ENCODE measurements around the gene MRGPRE. TPM values are rescaled to one million over a fixed set of nuclear protein-coding genes. Genes with fewer than 3 reads are reported as not detected.

The MRGPRE gene
- total RNA-seq, 1 experiment from 2014 or later = not detected

DNA sequence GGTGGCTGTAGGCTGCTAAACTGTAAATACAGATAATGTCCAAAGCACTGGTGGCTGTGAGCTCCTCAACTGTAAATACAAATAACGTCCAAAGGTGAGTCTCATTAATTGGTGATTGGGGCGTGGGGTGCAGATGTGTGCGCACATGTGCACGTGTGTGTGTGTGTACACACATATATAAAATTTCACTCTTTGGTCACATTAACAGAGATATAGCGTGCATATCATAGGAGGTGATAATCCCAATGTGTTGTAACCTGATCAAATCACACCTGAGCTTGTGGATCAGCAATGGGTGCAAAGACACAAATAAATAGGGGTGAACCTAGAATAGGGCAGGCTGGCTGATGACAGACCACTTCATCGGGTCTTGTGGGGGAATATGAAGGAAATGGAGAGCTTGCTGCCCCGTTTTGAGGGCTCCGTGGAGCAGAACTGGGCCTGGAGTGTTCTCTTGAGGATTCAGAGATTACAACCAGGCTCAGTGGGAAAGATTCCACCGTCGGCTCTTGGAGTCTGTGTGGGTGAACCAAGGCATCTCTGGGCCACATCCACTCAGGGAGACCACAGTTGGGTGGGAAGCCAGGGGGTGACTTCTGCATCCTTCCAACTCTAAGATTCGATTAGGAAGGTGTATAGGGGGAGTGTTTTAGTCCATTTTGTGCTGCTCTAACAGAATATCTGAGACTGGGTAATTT lies 42.2 kb downstream of the MRGPRE start:
- Mint-ChIP-seq H3K4me1 (peaks cover 43% of the 10 kb centered on the region), H3K36me3 (peaks cover 4% of the 10 kb centered on the region; the same call in 1 of the 2 replicates), H3K27ac (no peak overlapping the region), H3K27me3 (ENCODE audit: low read depth) (peaks cover 10% of the 10 kb centered on the region), H3K4me3 (no peak overlapping the region), H3K9me3 (peaks cover 4% of the 10 kb centered on the region)
- ATAC-seq (no peak), DNase-seq (ENCODE audit: low spot score) (no peak)
- TF ChIP-seq, protein P1, sequence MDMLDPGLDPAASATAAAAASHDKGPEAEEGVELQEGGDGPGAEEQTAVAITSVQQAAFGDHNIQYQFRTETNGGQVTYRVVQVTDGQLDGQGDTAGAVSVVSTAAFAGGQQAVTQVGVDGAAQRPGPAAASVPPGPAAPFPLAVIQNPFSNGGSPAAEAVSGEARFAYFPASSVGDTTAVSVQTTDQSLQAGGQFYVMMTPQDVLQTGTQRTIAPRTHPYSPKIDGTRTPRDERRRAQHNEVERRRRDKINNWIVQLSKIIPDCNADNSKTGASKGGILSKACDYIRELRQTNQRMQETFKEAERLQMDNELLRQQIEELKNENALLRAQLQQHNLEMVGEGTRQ (CRISPR knock-in tag; IDR thresholded peaks at IDR 0.05) = no peak
- TF ChIP-seq, protein P2, sequence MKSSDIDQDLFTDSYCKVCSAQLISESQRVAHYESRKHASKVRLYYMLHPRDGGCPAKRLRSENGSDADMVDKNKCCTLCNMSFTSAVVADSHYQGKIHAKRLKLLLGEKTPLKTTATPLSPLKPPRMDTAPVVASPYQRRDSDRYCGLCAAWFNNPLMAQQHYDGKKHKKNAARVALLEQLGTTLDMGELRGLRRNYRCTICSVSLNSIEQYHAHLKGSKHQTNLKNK (CRISPR knock-in tag; IDR thresholded peaks at IDR 0.05) = no peak
- TF ChIP-seq, protein P3, sequence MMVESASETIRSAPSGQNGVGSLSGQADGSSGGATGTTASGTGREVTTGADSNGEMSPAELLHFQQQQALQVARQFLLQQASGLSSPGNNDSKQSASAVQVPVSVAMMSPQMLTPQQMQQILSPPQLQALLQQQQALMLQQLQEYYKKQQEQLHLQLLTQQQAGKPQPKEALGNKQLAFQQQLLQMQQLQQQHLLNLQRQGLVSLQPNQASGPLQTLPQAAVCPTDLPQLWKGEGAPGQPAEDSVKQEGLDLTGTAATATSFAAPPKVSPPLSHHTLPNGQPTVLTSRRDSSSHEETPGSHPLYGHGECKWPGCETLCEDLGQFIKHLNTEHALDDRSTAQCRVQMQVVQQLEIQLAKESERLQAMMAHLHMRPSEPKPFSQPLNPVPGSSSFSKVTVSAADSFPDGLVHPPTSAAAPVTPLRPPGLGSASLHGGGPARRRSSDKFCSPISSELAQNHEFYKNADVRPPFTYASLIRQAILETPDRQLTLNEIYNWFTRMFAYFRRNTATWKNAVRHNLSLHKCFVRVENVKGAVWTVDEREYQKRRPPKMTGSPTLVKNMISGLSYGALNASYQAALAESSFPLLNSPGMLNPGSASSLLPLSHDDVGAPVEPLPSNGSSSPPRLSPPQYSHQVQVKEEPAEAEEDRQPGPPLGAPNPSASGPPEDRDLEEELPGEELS (CRISPR knock-in tag; IDR thresholded peaks at IDR 0.05) = no peak
- TF ChIP-seq, protein P4, sequence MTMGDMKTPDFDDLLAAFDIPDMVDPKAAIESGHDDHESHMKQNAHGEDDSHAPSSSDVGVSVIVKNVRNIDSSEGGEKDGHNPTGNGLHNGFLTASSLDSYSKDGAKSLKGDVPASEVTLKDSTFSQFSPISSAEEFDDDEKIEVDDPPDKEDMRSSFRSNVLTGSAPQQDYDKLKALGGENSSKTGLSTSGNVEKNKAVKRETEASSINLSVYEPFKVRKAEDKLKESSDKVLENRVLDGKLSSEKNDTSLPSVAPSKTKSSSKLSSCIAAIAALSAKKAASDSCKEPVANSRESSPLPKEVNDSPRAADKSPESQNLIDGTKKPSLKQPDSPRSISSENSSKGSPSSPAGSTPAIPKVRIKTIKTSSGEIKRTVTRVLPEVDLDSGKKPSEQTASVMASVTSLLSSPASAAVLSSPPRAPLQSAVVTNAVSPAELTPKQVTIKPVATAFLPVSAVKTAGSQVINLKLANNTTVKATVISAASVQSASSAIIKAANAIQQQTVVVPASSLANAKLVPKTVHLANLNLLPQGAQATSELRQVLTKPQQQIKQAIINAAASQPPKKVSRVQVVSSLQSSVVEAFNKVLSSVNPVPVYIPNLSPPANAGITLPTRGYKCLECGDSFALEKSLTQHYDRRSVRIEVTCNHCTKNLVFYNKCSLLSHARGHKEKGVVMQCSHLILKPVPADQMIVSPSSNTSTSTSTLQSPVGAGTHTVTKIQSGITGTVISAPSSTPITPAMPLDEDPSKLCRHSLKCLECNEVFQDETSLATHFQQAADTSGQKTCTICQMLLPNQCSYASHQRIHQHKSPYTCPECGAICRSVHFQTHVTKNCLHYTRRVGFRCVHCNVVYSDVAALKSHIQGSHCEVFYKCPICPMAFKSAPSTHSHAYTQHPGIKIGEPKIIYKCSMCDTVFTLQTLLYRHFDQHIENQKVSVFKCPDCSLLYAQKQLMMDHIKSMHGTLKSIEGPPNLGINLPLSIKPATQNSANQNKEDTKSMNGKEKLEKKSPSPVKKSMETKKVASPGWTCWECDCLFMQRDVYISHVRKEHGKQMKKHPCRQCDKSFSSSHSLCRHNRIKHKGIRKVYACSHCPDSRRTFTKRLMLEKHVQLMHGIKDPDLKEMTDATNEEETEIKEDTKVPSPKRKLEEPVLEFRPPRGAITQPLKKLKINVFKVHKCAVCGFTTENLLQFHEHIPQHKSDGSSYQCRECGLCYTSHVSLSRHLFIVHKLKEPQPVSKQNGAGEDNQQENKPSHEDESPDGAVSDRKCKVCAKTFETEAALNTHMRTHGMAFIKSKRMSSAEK (CRISPR knock-in tag; IDR thresholded peaks at IDR 0.05; ENCODE audit: borderline replicate concordance) = no peak
- TF ChIP-seq TEAD1 (CRISPR knock-in tag; IDR thresholded peaks at IDR 0.05) = no peak
- TF ChIP-seq, protein P5, sequence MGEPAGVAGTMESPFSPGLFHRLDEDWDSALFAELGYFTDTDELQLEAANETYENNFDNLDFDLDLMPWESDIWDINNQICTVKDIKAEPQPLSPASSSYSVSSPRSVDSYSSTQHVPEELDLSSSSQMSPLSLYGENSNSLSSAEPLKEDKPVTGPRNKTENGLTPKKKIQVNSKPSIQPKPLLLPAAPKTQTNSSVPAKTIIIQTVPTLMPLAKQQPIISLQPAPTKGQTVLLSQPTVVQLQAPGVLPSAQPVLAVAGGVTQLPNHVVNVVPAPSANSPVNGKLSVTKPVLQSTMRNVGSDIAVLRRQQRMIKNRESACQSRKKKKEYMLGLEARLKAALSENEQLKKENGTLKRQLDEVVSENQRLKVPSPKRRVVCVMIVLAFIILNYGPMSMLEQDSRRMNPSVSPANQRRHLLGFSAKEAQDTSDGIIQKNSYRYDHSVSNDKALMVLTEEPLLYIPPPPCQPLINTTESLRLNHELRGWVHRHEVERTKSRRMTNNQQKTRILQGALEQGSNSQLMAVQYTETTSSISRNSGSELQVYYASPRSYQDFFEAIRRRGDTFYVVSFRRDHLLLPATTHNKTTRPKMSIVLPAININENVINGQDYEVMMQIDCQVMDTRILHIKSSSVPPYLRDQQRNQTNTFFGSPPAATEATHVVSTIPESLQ (CRISPR knock-in tag; IDR thresholded peaks at IDR 0.05) = no peak
- TF ChIP-seq ZNF423 (CRISPR knock-in tag; IDR thresholded peaks at IDR 0.05) = no peak
- CTCF ChIA-PET = interaction anchor here (0.5 to 1.9 kb wide), 7 partner anchors 21 to 99 kb away, joined by 3 to 9 read pairs (median 4); partner anchors contain the start of gene MRGPRG
- POLR2A ChIA-PET = no interaction called here

DNA sequence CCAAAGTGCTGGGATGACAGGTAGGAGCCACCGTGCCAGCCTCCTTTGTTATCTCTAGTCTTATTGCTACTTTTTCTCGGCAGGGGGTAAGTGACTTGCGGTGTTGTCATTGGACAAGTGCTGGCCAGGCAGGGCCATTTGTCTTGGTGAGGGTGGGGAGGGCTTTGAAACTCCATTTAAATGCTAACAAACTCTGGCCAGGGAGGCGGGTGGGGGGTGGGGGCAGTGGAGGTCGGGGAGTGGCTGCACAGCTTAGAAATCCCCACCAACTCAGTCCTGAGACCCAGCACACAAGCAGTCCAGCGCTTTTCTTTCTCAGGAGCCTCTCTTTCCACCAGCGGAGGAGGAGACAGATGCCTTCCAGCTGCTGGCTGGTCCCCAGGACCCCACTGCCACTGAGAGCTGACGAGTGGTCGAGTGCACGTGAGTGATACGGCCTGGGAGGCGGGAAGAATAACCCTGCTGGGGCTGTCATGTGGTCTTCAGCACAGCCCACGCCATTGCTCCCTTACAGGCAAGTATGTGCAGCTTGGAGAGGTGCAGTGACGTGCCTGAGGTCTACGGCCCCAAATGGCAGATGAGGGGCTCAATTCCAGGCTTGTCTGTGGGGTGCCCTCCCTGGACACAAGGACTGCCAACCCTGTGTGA lies 42.9 kb downstream of the MRGPRE start:
- ATAC-seq (peak; percentile 68), DNase-seq (ENCODE audit: low spot score) (no peak)
- Mint-ChIP-seq H3K9me3 (peaks cover 4% of the 10 kb centered on the region), H3K4me3 (peak overlapping the region; percentile 36; the same call in 1 of the 2 replicates), H3K27me3 (ENCODE audit: low read depth) (peaks cover 10% of the 10 kb centered on the region), H3K27ac (no peak overlapping the region), H3K4me1 (peaks cover 43% of the 10 kb centered on the region), H3K36me3 (peaks cover 4% of the 10 kb centered on the region; the same call in 1 of the 2 replicates)
- ChIA-PET CTCF (interaction anchor here (0.5 to 2.4 kb wide), 11 partner anchors 21 to 98 kb away, joined by 3 to 9 read pairs (median 4); partner anchors contain the start of genes MRGPRG and OSBPL5), POLR2A (no interaction called here)
- TF ChIP-seq, protein P6, sequence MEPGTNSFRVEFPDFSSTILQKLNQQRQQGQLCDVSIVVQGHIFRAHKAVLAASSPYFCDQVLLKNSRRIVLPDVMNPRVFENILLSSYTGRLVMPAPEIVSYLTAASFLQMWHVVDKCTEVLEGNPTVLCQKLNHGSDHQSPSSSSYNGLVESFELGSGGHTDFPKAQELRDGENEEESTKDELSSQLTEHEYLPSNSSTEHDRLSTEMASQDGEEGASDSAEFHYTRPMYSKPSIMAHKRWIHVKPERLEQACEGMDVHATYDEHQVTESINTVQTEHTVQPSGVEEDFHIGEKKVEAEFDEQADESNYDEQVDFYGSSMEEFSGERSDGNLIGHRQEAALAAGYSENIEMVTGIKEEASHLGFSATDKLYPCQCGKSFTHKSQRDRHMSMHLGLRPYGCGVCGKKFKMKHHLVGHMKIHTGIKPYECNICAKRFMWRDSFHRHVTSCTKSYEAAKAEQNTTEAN (CRISPR knock-in tag; IDR thresholded peaks at IDR 0.05) = no peak
- TF ChIP-seq JUN (CRISPR knock-in tag; IDR thresholded peaks at IDR 0.05) = no peak
- TF ChIP-seq NR2C2 (CRISPR knock-in tag; IDR thresholded peaks at IDR 0.05) = no peak
- TF ChIP-seq, protein P7, sequence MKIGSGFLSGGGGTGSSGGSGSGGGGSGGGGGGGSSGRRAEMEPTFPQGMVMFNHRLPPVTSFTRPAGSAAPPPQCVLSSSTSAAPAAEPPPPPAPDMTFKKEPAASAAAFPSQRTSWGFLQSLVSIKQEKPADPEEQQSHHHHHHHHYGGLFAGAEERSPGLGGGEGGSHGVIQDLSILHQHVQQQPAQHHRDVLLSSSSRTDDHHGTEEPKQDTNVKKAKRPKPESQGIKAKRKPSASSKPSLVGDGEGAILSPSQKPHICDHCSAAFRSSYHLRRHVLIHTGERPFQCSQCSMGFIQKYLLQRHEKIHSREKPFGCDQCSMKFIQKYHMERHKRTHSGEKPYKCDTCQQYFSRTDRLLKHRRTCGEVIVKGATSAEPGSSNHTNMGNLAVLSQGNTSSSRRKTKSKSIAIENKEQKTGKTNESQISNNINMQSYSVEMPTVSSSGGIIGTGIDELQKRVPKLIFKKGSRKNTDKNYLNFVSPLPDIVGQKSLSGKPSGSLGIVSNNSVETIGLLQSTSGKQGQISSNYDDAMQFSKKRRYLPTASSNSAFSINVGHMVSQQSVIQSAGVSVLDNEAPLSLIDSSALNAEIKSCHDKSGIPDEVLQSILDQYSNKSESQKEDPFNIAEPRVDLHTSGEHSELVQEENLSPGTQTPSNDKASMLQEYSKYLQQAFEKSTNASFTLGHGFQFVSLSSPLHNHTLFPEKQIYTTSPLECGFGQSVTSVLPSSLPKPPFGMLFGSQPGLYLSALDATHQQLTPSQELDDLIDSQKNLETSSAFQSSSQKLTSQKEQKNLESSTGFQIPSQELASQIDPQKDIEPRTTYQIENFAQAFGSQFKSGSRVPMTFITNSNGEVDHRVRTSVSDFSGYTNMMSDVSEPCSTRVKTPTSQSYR (CRISPR knock-in tag; IDR thresholded peaks at IDR 0.05) = no peak
- no peak for TF ChIP-seq RORB (CRISPR knock-in tag; IDR thresholded peaks at IDR 0.05)
- no peak for TF ChIP-seq ZNF317 (CRISPR knock-in tag; IDR thresholded peaks at IDR 0.05; ENCODE audit: borderline replicate concordance, low read depth)
- TF ChIP-seq ZNF121 (CRISPR knock-in tag; IDR thresholded peaks at IDR 0.05) = no peak
- TF ChIP-seq ZNF396 (CRISPR knock-in tag; IDR thresholded peaks at IDR 0.05; ENCODE audit: borderline replicate concordance) = no peak
- TF ChIP-seq, protein P8, sequence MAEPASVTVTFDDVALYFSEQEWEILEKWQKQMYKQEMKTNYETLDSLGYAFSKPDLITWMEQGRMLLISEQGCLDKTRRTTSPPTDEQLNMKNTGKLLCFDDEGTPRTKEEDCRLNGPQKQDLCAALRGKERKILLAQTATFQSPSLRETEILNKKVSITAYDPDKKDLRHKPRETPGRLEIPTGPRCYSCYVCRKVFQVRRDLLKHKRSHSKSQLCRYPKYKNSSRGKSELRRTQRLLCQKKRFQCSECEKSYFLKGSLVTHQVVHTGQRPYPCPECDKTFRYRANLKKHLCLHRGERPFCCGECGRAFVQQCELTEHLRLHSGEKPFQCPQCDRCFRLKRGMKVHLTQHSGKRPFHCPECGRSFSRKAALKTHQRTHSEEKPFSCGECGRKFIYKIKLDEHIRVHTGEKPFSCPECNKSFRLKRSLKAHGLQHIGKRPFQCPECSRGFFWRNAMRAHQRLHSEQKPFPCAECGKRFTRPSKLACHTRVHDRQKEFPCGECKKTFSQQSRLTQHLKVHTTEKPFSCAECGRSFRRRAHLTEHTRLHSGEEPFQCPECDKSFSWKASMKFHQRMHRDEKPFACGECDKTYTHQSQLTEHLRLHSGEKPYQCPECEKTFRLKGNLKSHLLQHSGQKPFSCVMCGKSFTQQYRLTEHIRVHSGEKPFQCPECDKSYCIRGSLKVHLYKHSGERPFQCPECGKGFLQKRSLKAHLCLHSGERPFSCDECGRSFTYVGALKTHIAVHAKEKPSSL (CRISPR knock-in tag; conservative IDR thresholded peaks at IDR 0.05) = no peak

All from WTC11 (cell line).